Panc1 (cell line): ENCODE measurements around the gene ADGRL3. TPM values are rescaled to one million over a fixed set of nuclear protein-coding genes. Genes with fewer than 3 reads are reported as not detected.

Experiments
- ATAC-seq: fragments of 200-7000 bp; cut with Tn5 transposase; 2 replicates; pipeline ENCODE4 v1.9.1; 2020; ENCODE audit warnings: mild to moderate bottlenecking, moderate library complexity
- BruUV-seq: library from RNA; stranded (reverse); fragments of 400-500 nt; replicated peaks from 2 replicates; lab custom pipeline; 2021; lab: Mats Ljungman, UMichigan
- CTCF ChIA-PET: fragments of 300-600 bp; sonication (Branson Sonifier 250); formaldehyde crosslinking; loops from one replicate; lab custom pipeline; 2022; ENCODE audit warnings: antibody characterized with exemption; lab: Charles Lee
- POLR2A ChIA-PET: fragments of 300-600 bp; sonication (Branson Sonifier 250); formaldehyde crosslinking; loops from one replicate; lab custom pipeline; 2022; ENCODE audit warnings: antibody characterized with exemption; lab: Charles Lee
- DNase-seq: peaks from one replicate; pipeline ENCODE4 v3.0.0-alpha.2; 2010; ENCODE audit warnings: low read depth, low spot score
- H3K27ac ChIP-seq: 2 replicates; pipeline ENCODE4 v1.5.1; 2011; ENCODE audit warnings: mild to moderate bottlenecking, low read length, inconsistent platforms
- H3K27me3 ChIP-seq: fragments of 200-500 bp; sonication (Bioruptor generic); 2 replicates; pipeline ENCODE4 v1.6.0; 2014; ENCODE audit warnings: low read length, inconsistent platforms; ENCODE audit not compliant: control insufficient read depth, insufficient read depth
- H3K36me3 ChIP-seq: fragments of 200-500 bp; sonication (Bioruptor generic); 2 replicates; pipeline ENCODE4 v1.5.1; 2014; ENCODE audit warnings: inconsistent platforms, mild to moderate bottlenecking, low read length, moderate library complexity; ENCODE audit not compliant: control insufficient read depth, insufficient read depth
- H3K4me1 ChIP-seq: 2 replicates; pipeline ENCODE4 v1.5.1; 2011; ENCODE audit warnings: inconsistent platforms, mild to moderate bottlenecking, low read length, moderate library complexity; ENCODE audit not compliant: control insufficient read depth, insufficient read depth
- H3K4me3 ChIP-seq, 2 experiments: 2 replicates each; pipeline ENCODE4 v1.5.1; 2011 to 2012; ENCODE audit warnings: low read depth in 2 of 2, low read length in 2 of 2, mild to moderate bottlenecking in 2 of 2, inconsistent platforms in 1 of 2, moderate library complexity in 1 of 2
- H3K9me3 ChIP-seq: fragments of 200-500 bp; sonication (Bioruptor generic); 2 replicates; pipeline ENCODE4 v1.5.1; 2014; ENCODE audit warnings: low read depth, mild to moderate bottlenecking, inconsistent platforms, low read length, moderate library complexity; ENCODE audit not compliant: control insufficient read depth, insufficient read depth
- CTCF ChIP-seq: fragments of 450-650 bp; IDR thresholded peaks from 2 replicates; pipeline ENCODE4 v1.5.1; 2017; ENCODE audit warnings: mild to moderate bottlenecking
- POLR2AphosphoS5 ChIP-seq: IDR thresholded peaks from 2 replicates; pipeline ENCODE4 v1.6.1; 2012; ENCODE audit warnings: mild to moderate bottlenecking, low read depth, low read length, moderate library complexity
- REST ChIP-seq, 2 experiments: IDR thresholded peaks; 2 replicates each; pipeline ENCODE4 v1.6.1; 2011 to 2012; ENCODE audit warnings: low read depth in 2 of 2, control low read depth in 1 of 2, low read length in 1 of 2, mild to moderate bottlenecking in 1 of 2, moderate library complexity in 1 of 2; ENCODE audit not compliant: insufficient read depth in 1 of 2
- SIN3A ChIP-seq: IDR thresholded peaks from 2 replicates; pipeline ENCODE4 v1.6.1; 2012; ENCODE audit warnings: low read depth, mild to moderate bottlenecking, low read length, moderate library complexity, borderline replicate concordance; ENCODE audit not compliant: insufficient read depth
- TCF7L2 ChIP-seq: IDR thresholded peaks from 2 replicates; pipeline ENCODE4 v1.6.1; 2011; ENCODE audit warnings: mild to moderate bottlenecking, low read depth, low read length, inconsistent platforms
- in situ Hi-C: cut with HindIII; loops from 2 replicates; pipeline ENCODE4 v1.10.0; 2016; ENCODE audit warnings: low sequenced_read_pairs, low pct_unique_long_range_greater_than_20kb
- intact Hi-C: fragments of 100-400 bp; cut with micrococcal nuclease; formaldehyde crosslinking; loops from one replicate; pipeline ENCODE4 v1.10.0; 2022; ENCODE audit not compliant: unreplicated experiment
- total RNA-seq: library from RNA; stranded (reverse); gene quantifications from one replicate; pipeline ENCODE4 v1.2.1, GENCODE V29; 2021; ENCODE audit not compliant: unreplicated experiment

The ADGRL3 gene
- total RNA-seq, 1 experiment from 2014 or later: 0.23 TPM

- no peak for TF ChIP-seq TCF7L2
- no peak for TF ChIP-seq REST (IDR thresholded peaks at IDR 0.05; ENCODE audit: insufficient read depth in 1 of 2, low read depth in 2 of 2, low read length in 1 of 2)
- TF ChIP-seq POLR2AphosphoS5: no peak
- TF ChIP-seq SIN3A: no peak
- TF ChIP-seq CTCF: no peak
- no TSS peak for BruUV-seq
- no peaks in the 10 kb centered on the region for H3K27me3 ChIP-seq
- no peak overlapping the region for H3K4me3 ChIP-seq
- ChIA-PET POLR2A (no interaction called here), CTCF (no interaction called here)
- H3K27ac ChIP-seq: no peak overlapping the region
- in situ Hi-C loops: no loop called here
- no peaks in the 10 kb centered on the region for H3K9me3 ChIP-seq
- intact Hi-C loops: no loop called here
- DNase-seq (no peak), ATAC-seq (no peak)
- H3K4me1 ChIP-seq: no peaks in the 10 kb centered on the region
- H3K36me3 ChIP-seq: no peaks in the 10 kb centered on the region
Observed at GRCh38 chr4:61528595-61528994, 328.5 kb downstream of the ADGRL3 start.

- H3K4me1 ChIP-seq: no peaks in the 10 kb centered on the region
- no peak overlapping the region for H3K4me3 ChIP-seq
- H3K27me3 ChIP-seq: no peaks in the 10 kb centered on the region
- H3K36me3 ChIP-seq: no peaks in the 10 kb centered on the region
- intact Hi-C loops (no loop called here), in situ Hi-C loops (no loop called here)
- TF ChIP-seq CTCF (no peak), TCF7L2 (no peak), SIN3A (no peak)
- ChIA-PET CTCF (no interaction called here), POLR2A (no interaction called here)
- no TSS peak for BruUV-seq
- H3K9me3 ChIP-seq: no peaks in the 10 kb centered on the region
- H3K27ac ChIP-seq: no peak overlapping the region
- ATAC-seq (no peak), DNase-seq (no peak)
Observed at GRCh38 chr4:61531188-61531587, 331.1 kb downstream of the ADGRL3 start.
